ENCODE results near the gene SIK2. TPM values are rescaled to one million over a fixed set of nuclear protein-coding genes. Genes with fewer than 3 reads are reported as not detected.
A peak's percentile ranks its signal among the peaks of the same experiment; 100 is the strongest.

The SIK2 gene
- 7.7 and 8.9 TPM in 2 replicates for total RNA-seq (2014; rRNA removed; shearing (Covaris generic))

GRCh38 chr11:111601979-111602864, at the start of gene SIK2:
Gene SIK2 (plus strand): TSS chr11:111602449. CDS start chr11:111602564, 115 bp downstream.
- peak; percentile 94 for DNase-seq (ENCODE audit: low spot score)

- DNase-seq (ENCODE audit: low spot score), result no peak
Observed at GRCh38 chr11:111554532-111554931, 47.7 kb upstream of the SIK2 start.

GRCh38 chr11:111555255-111555654, 47.0 kb upstream of the SIK2 start:
- no peak for DNase-seq (ENCODE audit: low spot score)

- peak; percentile 87 for DNase-seq (ENCODE audit: low spot score)
Observed at GRCh38 chr11:111557425-111558111, 44.7 kb upstream of the SIK2 start.

GRCh38 chr11:111559800-111560464, 42.3 kb upstream of the SIK2 start:
- no peak for DNase-seq (ENCODE audit: low spot score)

- DNase-seq (ENCODE audit: low spot score), result no peak
Observed at GRCh38 chr11:111560800-111561199, 41.4 kb upstream of the SIK2 start.

GRCh38 chr11:111561306-111561705, 40.9 kb upstream of the SIK2 start:
- no peak for DNase-seq (ENCODE audit: low spot score)

GRCh38 chr11:111561791-111562325, 40.4 kb upstream of the SIK2 start:
- DNase-seq (ENCODE audit: low spot score), result peak; percentile 30

- no peak for DNase-seq (ENCODE audit: low spot score)
Observed at GRCh38 chr11:111562692-111563389, 39.4 kb upstream of the SIK2 start.

- DNase-seq (ENCODE audit: low spot score), result peak; percentile 64
Observed at GRCh38 chr11:111565114-111565720, 37.0 kb upstream of the SIK2 start.

GRCh38 chr11:111566324-111566723, 35.9 kb upstream of the SIK2 start:
- no peak for DNase-seq (ENCODE audit: low spot score)

GRCh38 chr11:111569476-111569875, 32.8 kb upstream of the SIK2 start:
- DNase-seq (ENCODE audit: low spot score), result no peak

GRCh38 chr11:111570796-111571195, 31.5 kb upstream of the SIK2 start:
- no peak for DNase-seq (ENCODE audit: low spot score)

- no peak for DNase-seq (ENCODE audit: low spot score)
Observed at GRCh38 chr11:111571829-111572501, 30.3 kb upstream of the SIK2 start.

GRCh38 chr11:111572581-111572980, 29.7 kb upstream of the SIK2 start:
- DNase-seq (ENCODE audit: low spot score), result no peak

- DNase-seq (ENCODE audit: low spot score), result no peak
Observed at GRCh38 chr11:111573821-111574249, 28.4 kb upstream of the SIK2 start.

- DNase-seq (ENCODE audit: low spot score), result no peak
Observed at GRCh38 chr11:111574373-111575225, 27.6 kb upstream of the SIK2 start.

- DNase-seq (ENCODE audit: low spot score), result no peak
Observed at GRCh38 chr11:111575740-111576139, 26.5 kb upstream of the SIK2 start.

- DNase-seq (ENCODE audit: low spot score), result no peak
Observed at GRCh38 chr11:111577821-111578220, 24.4 kb upstream of the SIK2 start.

Measured in H4 (cell line).